ENCODE results near the gene IL12B. TPM values are rescaled to one million over a fixed set of nuclear protein-coding genes. Genes with fewer than 3 reads are reported as not detected.

Gene IL12B
- total and polyA plus RNA-seq, 2 of the 4 experiments (the other 2 are of a cell fraction): 0.03 TPM; not detected in 1

- Histone ChIP-seq H3K18ac (ENCODE audit: low read depth, low read length) (no peak overlapping the region), H4K91ac (ENCODE audit: insufficient read depth, low read depth, low read length) (no peak overlapping the region), H3K4me2 (ENCODE audit: low read depth, low read length) (no peak overlapping the region), H4K8ac (ENCODE audit: low read depth in 2 of 2, low read length in 2 of 2) (no peak overlapping the region), H3K56ac (ENCODE audit: extremely low read depth, insufficient read depth, low read length) (no peak overlapping the region), H2AK9ac (replicated peaks; ENCODE audit: low read depth, low read length, poor library complexity) (no peak overlapping the region), H3K9me3 (ENCODE audit: control insufficient read depth, insufficient read depth, low read length) (peaks cover 10% of the 10 kb centered on the region), H3K9ac (ENCODE audit: low read depth, low read length) (no peak overlapping the region), H4K20me1 (ENCODE audit: insufficient read depth, low read length) (no peaks in the 10 kb centered on the region), H3K27ac (ENCODE audit: insufficient read depth, low read length) (no peak overlapping the region), H2AK5ac (ENCODE audit: low read depth, low read length) (peak overlapping the region; percentile 57; the same call in 1 of the 2 replicates), H3K4me1 (ENCODE audit: control insufficient read depth, insufficient read depth, low read length) (peaks cover 2% of the 10 kb centered on the region; the same call in 1 of the 2 replicates), H3K4ac (ENCODE audit: low read depth, low read length) (peak overlapping the region; percentile 4), H3K27me3 (ENCODE audit: control insufficient read depth, insufficient read depth, low read length) (peaks cover 8% of the 10 kb centered on the region), H3K36me3 (ENCODE audit: control insufficient read depth, insufficient read depth, low read length) (no peaks in the 10 kb centered on the region), H3K79me1 (ENCODE audit: low read depth in 1 of 2, low read length in 2 of 2) (no peaks in the 10 kb centered on the region), H3K9me1 (ENCODE audit: insufficient read depth, low read length) (no peaks in the 10 kb centered on the region), H3K4me3 (ENCODE audit: insufficient read depth, low read depth, low read length) (no peak overlapping the region), H2BK120ac (ENCODE audit: low read depth, low read length) (0 out of 2 replicates have a peak overlapping the region, but pooled peaks have one; percentile 1), H2BK20ac (ENCODE audit: low read depth, low read length) (peak overlapping the region; percentile 27; the same call in 1 of the 2 replicates), H3K23ac (ENCODE audit: low read depth, low read length) (no peak overlapping the region), H4K5ac (ENCODE audit: low read depth, low read length) (no peak overlapping the region), H2BK5ac (ENCODE audit: low read depth, low read length, poor library complexity, severe bottlenecking) (no peak overlapping the region), H3K14ac (replicated peaks; ENCODE audit: low read depth, low read length) (peak overlapping the region; percentile 0; the same call in 1 of the 2 replicates), H2BK15ac (ENCODE audit: low read depth, low read length) (no peak overlapping the region; the same call in 2 of the 3 replicates), H2AFZ (replicated peaks; ENCODE audit: low read length, poor library complexity) (no peak overlapping the region)
- CTCF ChIA-PET: interaction anchor here (0.6 to 1.6 kb wide), 3 partner anchors 9 to 301 kb away, joined by 3 to 5 read pairs (median 3); no protein-coding TSS in a partner anchor
- in situ Hi-C loops (cut with MboI; ENCODE audit: low sequenced_read_pairs) (no loop called here), dilution Hi-C loops (cut with HindIII; ENCODE audit: low sequenced_read_pairs, unreplicated experiment) (no loop called here), intact Hi-C loops (cut with micrococcal nuclease) (no loop called here)
- TF ChIP-seq CHD1 (IDR thresholded peaks at IDR 0.05; ENCODE audit: low read depth, low read length) (no peak), RAD21 (IDR thresholded peaks at IDR 0.05; ENCODE audit: low read length) (no peak), USF2 (IDR thresholded peaks at IDR 0.05; ENCODE audit: low read depth, low read length) (no peak), POLR2A (IDR thresholded peaks at IDR 0.05; ENCODE audit: low read depth, low read length) (no peak), CEBPB (IDR thresholded peaks at IDR 0.05; ENCODE audit: low read depth, low read length) (no peak), RFX5 (IDR thresholded peaks at IDR 0.05; ENCODE audit: low read depth, low read length) (no peak), FOS (IDR thresholded peaks at IDR 0.05; ENCODE audit: low read depth, low read length) (no peak), BHLHE40 (IDR thresholded peaks at IDR 0.05; ENCODE audit: low read depth, low read length) (no peak), ELK1 (IDR thresholded peaks at IDR 0.05; ENCODE audit: borderline replicate concordance, low read depth, low read length) (no peak), SMC3 (IDR thresholded peaks at IDR 0.05; ENCODE audit: low read depth, low read length) (no peak), RCOR1 (IDR thresholded peaks at IDR 0.05; ENCODE audit: insufficient replicate concordance, low read length) (no peak), NFE2L2 (IDR thresholded peaks at IDR 0.05; ENCODE audit: low read depth, low read length) (no peak)
- POLR2A ChIA-PET (ENCODE audit: unreplicated experiment): no interaction called here
- WGBS, 2 experiments (ENCODE audit: extremely low coverage in 2 of 2, insufficient read length in 1 of 2): 83% methylated on average over 1 of the region's 2 CpGs; no CpG with 5 or more reads in 1 of the 2 experiments
- BruUV-seq (replicated peaks): no TSS peak
- DNase-seq (no peak), ATAC-seq (ENCODE audit: low read depth) (no peak)
These were observed 10.9 kb upstream of the IL12B start for GRCh38 chr5:159341145-159341544.

All from IMR-90 (cell line).